ENCODE data around the gene EPAS1. TPM values are rescaled to one million over a fixed set of nuclear protein-coding genes. Genes with fewer than 3 reads are reported as not detected.

EPAS1 gene
- total and polyA plus RNA-seq, 2 of the 13 experiments (the other 11 are each of a cell fraction or from before 2014, with no cell fraction given) = 47.1 to 182 TPM

GRCh38 chr2:46298522-46299353 lies 1.5 kb downstream of the EPAS1 start (continued):
- peak; percentile 64; the same call in 1 of the 2 replicates for TF ChIP-seq ZNF646 (CRISPR knock-in tag; IDR thresholded peaks at IDR 0.05)
- TF ChIP-seq ZNF558 (CRISPR knock-in tag; IDR thresholded peaks at IDR 0.05; ENCODE audit: borderline replicate concordance) = no peak
- TF ChIP-seq ZSCAN5A (CRISPR knock-in tag; IDR thresholded peaks at IDR 0.05; ENCODE audit: borderline replicate concordance) = no peak
- peak; percentile 82; the same call in 1 of the 2 replicates for TF ChIP-seq UBTF (CRISPR knock-in tag; IDR thresholded peaks at IDR 0.05)
- 0 out of 2 replicates have a peak, but pooled peaks have one; percentile 12 for TF ChIP-seq MTA1 (CRISPR knock-in tag; IDR thresholded peaks at IDR 0.05; ENCODE audit: borderline replicate concordance)
- TF ChIP-seq MLX (CRISPR knock-in tag; IDR thresholded peaks at IDR 0.05) = no peak
- no peak for TF ChIP-seq ZNF431 (CRISPR knock-in tag; IDR thresholded peaks at IDR 0.05; ENCODE audit: borderline replicate concordance, low read depth)
- no peak for TF ChIP-seq HHEX (CRISPR knock-in tag; IDR thresholded peaks at IDR 0.05)
- no peak for TF ChIP-seq ZNF354B (CRISPR knock-in tag; IDR thresholded peaks at IDR 0.05)
- no peak for TF ChIP-seq ZSCAN30 (CRISPR knock-in tag; IDR thresholded peaks at IDR 0.05)
- TF ChIP-seq FOSL2 (CRISPR knock-in tag; IDR thresholded peaks at IDR 0.05) = no peak
- no peak; the same call in 1 of the 2 replicates for TF ChIP-seq ZNF761 (CRISPR knock-in tag; conservative IDR thresholded peaks at IDR 0.05)
- TF ChIP-seq HCFC1 (IDR thresholded peaks at IDR 0.05; ENCODE audit: low read depth, low read length) = no peak
- peak; percentile 20; the same call in 1 of the 2 replicates for TF ChIP-seq SNAI1 (CRISPR knock-in tag; IDR thresholded peaks at IDR 0.05; ENCODE audit: borderline replicate concordance)
- no peak for TF ChIP-seq KAT2B (IDR thresholded peaks at IDR 0.05; ENCODE audit: borderline replicate concordance, low read depth, low read length)
- no peak for TF ChIP-seq GATAD2A (CRISPR knock-in tag; IDR thresholded peaks at IDR 0.05)
- TF ChIP-seq ZBTB34 (CRISPR knock-in tag; IDR thresholded peaks at IDR 0.05) = no peak; the same call in 1 of the 2 replicates
